ENCODE data around the gene NRM.
"Not testable (repeated sequence)": the region's sequence is repeated elsewhere in the genome, so short reads cannot be mapped to it uniquely, and the experiment has no call there.

DNA sequence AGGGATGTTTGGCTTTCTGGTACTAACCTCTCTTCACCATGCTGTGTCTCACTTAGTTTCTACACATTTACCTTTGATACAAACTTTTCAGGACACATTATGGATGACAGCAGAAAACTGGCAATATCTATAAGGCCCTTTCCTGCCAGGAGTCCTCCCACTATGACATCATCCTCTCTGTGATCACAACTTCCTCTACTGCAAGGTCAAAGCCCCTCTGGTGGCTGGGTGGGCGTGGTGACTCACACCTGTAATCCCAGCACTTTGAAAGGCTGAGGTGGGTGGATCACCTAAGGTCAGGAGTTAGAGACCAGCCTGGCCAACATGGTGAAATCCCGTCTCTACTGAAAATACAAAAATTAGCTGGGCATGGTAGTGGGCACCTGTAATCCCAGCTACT lies 24.5 kb downstream of the NRM start:
- TF ChIP-seq CTCF, POLR2A (IDR thresholded peaks at IDR 0.05): not testable (repeated sequence)

All from body of pancreas (tissue), 4 donors.